ENCODE results near the gene ASPG. TPM values are rescaled to one million over a fixed set of nuclear protein-coding genes. Genes with fewer than 3 reads are reported as not detected.

The ASPG gene
- total RNA-seq, 1 donor from 2014 or later: not detected

DNA sequence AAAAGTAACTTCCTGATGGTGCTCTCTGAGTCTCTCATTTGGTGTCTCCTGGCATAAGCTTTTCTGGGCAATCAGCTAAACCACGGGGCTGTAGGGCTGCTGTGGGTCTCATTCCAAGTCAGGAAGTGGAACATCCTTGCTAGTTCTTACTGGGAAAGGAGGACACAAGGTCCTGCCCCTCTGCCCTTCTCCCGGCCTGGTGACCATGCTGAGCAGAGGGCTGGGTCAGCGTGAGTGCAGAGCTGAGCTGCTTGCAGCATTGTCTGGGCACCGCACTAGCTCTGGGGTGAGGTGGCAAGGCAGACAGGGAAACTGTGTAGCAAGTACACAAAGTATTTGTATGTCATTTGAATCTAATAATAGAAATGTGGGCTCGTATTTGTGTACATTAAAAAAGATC, 45.0 kb upstream of the ASPG start:
- no peaks in the 10 kb centered on the region for H3K27me3 ChIP-seq
- TF ChIP-seq, protein P1, sequence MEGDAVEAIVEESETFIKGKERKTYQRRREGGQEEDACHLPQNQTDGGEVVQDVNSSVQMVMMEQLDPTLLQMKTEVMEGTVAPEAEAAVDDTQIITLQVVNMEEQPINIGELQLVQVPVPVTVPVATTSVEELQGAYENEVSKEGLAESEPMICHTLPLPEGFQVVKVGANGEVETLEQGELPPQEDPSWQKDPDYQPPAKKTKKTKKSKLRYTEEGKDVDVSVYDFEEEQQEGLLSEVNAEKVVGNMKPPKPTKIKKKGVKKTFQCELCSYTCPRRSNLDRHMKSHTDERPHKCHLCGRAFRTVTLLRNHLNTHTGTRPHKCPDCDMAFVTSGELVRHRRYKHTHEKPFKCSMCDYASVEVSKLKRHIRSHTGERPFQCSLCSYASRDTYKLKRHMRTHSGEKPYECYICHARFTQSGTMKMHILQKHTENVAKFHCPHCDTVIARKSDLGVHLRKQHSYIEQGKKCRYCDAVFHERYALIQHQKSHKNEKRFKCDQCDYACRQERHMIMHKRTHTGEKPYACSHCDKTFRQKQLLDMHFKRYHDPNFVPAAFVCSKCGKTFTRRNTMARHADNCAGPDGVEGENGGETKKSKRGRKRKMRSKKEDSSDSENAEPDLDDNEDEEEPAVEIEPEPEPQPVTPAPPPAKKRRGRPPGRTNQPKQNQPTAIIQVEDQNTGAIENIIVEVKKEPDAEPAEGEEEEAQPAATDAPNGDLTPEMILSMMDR (IDR thresholded peaks at IDR 0.05): no peak
- H3K4me1 ChIP-seq: no peaks in the 10 kb centered on the region
- no peak overlapping the region for H3K4me3 ChIP-seq
- no peaks in the 10 kb centered on the region for H3K9me3 ChIP-seq
- DNase-seq (ENCODE audit: low spot score in 2 of 2): no peak
- H3K27ac ChIP-seq: no peak overlapping the region
- H3K36me3 ChIP-seq: no peaks in the 10 kb centered on the region
- intact Hi-C loops (cut with DNase I): no loop called here

DNA sequence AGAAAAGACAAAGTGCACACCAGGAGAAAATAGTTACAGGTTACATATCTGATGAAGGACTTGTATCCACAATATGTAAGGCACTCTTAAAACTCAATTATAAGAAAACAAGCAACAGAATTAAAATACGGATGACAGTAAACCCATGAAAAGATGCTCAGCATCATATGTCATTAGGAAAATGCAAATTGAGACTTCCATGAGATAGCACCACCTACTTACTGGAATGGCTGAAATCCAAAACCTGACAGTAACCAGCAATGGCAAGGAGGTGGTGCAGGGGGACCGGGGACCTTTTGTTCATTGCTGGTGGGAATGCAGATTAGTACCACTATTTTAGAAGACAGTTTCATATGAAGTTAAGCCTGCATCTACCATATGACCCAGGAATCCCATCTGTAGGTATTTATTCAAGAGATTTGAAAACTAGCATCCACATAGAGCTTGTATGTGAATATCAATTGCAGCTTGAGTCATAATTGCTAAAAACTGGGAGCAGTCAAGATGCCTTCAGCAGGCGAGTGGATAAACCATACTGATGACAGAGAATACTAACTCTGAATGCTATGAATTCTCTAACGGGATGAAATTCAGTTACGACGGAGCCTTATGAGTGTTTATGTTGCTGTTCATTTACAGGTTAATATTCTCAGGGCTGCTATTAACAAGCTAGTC, 43.9 kb upstream of the ASPG start:
- Histone ChIP-seq H3K36me3 (no peaks in the 10 kb centered on the region), H3K4me1 (no peaks in the 10 kb centered on the region), H3K4me3 (no peak overlapping the region), H3K27ac (no peak overlapping the region), H3K27me3 (no peaks in the 10 kb centered on the region), H3K9me3 (no peaks in the 10 kb centered on the region)
- no peak for DNase-seq (ENCODE audit: low spot score in 2 of 2)
- intact Hi-C loops (cut with DNase I): no loop called here
- TF ChIP-seq, protein P1 (IDR thresholded peaks at IDR 0.05): no peak

- DNase-seq (ENCODE audit: low spot score in 2 of 2): no peak
- Histone ChIP-seq H3K4me3 (no peak overlapping the region), H3K27ac (no peak overlapping the region), H3K9me3 (no peaks in the 10 kb centered on the region), H3K27me3 (no peaks in the 10 kb centered on the region), H3K4me1 (no peaks in the 10 kb centered on the region), H3K36me3 (no peaks in the 10 kb centered on the region)
- intact Hi-C loops (cut with DNase I): no loop called here
- TF ChIP-seq, protein P1 (IDR thresholded peaks at IDR 0.05): no peak
Measured at GRCh38 chr14:104044016-104044415, 41.5 kb upstream of the ASPG start.

- H3K27ac ChIP-seq: no peak overlapping the region
- DNase-seq (ENCODE audit: low spot score in 2 of 2): no peak
- H3K9me3 ChIP-seq: no peaks in the 10 kb centered on the region
- no peaks in the 10 kb centered on the region for H3K36me3 ChIP-seq
- TF ChIP-seq, protein P1 (IDR thresholded peaks at IDR 0.05): no peak
- intact Hi-C loops (cut with DNase I): no loop called here
- no peaks in the 10 kb centered on the region for H3K4me1 ChIP-seq
- H3K27me3 ChIP-seq: no peaks in the 10 kb centered on the region
- no peak overlapping the region for H3K4me3 ChIP-seq
Measured at GRCh38 chr14:104047761-104048160, 37.7 kb upstream of the ASPG start.

GRCh38 chr14:104048758-104049507, 36.6 kb upstream of the ASPG start:
- H3K4me3 ChIP-seq: no peak overlapping the region
- intact Hi-C loops (cut with DNase I): no loop called here
- no peaks in the 10 kb centered on the region for H3K4me1 ChIP-seq
- DNase-seq (ENCODE audit: low spot score in 2 of 2): no peak
- no peaks in the 10 kb centered on the region for H3K9me3 ChIP-seq
- no peak overlapping the region for H3K27ac ChIP-seq
- TF ChIP-seq, protein P1 (IDR thresholded peaks at IDR 0.05): no peak
- H3K36me3 ChIP-seq: no peaks in the 10 kb centered on the region
- no peaks in the 10 kb centered on the region for H3K27me3 ChIP-seq

Measured in ascending aorta (tissue), 2 donors.